AG20443 (cell line): ENCODE results near the gene PTPRN2.

ENCODE experiments used
- DNase-seq: peaks from one replicate; pipeline ENCODE4 v3.0.0; 2012; ENCODE audit warnings: low spot score, mixed read lengths

Gene PTPRN2

DNA sequence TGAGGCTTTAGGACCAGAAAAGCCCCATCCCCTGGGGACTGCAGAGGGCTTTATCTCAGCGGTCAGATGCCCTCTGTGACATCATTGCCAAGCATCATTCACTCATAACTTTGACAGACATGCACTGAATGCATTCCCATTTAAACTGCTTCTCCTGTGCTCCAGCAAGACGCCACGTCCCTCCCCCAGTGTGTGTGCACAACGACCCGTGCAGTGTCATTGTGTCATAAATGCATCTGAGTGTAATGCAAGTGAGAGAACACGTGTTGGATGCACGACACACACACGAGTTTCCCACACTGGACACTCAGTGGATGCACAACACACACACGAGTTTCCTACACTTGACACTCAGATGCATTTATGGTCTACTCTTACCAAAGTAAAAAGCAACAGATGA, 337.9 kb downstream of the PTPRN2 start:
- DNase-seq, result no peak

DNA sequence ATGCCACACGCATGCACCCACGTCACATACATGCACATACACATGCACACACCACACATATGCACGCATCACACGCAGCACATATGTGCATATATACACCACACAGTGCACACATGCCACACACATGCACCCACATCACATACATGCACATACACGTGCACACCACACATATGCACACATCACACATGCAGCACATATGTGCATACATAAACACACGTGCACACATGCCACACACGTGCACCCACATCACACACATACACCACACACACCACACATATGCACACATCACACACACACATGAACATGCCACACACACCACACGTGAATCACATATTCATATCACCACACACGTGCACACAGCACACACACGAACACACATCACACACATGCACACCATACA, 338.8 kb downstream of the PTPRN2 start:
- DNase-seq, result no peak

DNA sequence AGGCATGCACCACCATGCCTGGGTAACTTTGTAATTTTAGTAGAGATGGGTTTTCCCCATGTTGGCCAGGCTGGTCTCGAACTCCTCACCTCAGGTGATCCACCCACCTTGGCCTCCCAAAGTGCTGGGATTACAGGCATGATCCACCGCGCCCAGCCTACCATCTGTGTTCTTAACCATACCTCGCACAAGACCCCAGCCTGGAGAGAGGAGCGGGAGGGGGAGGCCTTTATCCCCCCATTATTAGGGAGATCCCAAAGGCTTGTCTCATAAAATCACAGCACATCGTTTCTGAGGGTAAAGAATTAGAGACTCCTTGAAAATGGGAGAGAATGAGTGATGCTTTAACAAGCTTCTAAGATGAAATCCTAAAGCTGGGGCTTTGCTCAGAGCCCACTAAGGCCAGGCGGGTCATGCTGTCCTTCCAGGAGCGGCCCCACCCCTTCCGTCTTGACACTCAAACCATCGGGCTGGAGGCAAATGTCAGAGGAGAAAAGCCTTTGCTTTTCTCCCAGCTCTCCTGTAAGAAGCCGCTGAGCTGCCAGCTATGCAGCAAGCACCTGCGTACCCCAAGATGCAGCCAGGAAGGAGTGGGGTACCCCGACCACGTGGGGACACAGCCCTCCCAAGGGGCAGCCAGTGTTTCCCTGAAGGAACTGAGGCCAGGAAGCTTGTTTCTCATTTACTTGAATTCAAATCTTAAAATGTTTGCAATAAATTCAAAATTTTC, 339.7 kb downstream of the PTPRN2 start:
- no peak for DNase-seq

DNA sequence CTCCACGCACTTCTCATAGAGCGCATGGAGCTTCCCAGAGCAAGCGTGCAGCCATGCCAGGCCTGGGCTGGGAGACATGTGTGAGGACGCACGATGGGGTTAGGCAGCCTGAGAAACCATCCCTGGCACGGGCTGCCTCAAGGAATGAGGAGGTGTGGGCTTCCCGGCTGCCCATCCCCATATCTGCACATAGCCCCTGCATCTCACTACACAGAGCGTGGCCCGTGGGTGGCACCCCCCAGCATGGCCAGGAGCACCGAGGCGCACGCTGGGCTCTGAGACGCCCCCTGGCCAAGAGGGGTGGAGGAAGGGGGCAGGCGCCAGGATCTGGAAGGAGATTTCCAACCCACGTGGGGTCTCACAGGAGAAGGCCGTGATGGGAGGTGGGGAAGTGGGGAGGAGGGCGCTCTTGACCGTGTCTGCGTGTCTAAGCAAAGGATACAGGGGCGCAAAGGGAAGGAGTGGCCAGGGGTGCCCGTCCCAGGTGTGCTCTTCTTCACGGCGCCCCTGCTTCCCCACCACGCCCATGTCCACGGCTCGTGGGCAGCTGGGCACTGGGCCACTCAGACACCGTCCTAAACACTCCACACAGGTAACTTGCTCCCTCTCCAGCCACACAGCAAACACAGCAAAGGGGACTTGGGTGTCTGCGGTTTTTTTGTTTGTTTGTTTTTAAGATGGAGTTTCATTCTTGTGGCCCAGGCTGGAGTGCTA, 340.5 kb downstream of the PTPRN2 start:
- DNase-seq, result no peak

DNA sequence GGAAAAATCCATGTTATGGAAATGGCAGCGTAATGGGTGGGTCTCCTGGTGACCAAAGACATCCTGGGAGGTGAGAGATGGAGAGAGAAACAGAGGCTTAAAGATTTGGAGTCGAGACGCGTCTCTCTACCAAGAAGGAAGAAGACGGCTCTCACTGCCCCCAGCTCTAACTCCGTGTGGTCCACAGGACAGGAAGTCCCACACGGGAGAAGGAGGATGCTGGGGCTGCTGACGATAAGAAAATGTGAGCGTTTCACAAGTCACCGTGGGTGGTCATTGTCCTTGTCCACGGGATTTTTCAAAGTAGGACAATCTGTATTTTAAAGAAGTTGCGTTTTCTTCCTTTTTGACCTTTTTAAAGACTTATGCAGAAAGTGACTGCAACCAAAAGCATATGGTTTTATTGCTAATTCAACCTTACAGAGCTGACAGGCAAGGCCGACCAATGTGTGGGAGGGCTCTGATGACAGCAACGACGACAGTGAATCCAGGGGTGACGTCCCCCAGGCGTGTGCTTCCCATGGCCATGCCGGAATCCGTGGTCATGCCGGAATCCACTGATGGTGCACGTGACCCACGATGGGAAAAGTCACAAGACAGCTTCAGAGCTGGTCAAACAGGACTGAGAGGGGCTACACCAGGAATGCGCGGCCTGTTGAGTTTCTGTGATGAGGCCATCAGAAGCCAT, 341.2 kb downstream of the PTPRN2 start:
- no peak for DNase-seq

DNA sequence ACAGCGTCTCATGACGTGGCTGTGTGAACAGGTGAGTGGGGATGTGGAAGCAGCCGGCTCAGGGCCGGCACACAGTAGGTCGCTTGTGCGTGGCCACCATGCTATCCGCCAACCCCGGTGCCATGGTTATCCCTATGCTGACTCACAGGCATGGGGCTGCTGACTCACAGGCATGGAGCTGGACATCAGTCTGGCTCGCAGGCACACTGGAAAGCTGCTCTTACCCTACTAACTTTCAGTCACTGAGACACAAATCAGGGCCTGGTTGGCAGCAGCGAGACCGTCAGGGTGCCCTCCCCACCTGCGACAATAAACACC, 341.9 kb downstream of the PTPRN2 start:
- DNase-seq, result no peak

DNA sequence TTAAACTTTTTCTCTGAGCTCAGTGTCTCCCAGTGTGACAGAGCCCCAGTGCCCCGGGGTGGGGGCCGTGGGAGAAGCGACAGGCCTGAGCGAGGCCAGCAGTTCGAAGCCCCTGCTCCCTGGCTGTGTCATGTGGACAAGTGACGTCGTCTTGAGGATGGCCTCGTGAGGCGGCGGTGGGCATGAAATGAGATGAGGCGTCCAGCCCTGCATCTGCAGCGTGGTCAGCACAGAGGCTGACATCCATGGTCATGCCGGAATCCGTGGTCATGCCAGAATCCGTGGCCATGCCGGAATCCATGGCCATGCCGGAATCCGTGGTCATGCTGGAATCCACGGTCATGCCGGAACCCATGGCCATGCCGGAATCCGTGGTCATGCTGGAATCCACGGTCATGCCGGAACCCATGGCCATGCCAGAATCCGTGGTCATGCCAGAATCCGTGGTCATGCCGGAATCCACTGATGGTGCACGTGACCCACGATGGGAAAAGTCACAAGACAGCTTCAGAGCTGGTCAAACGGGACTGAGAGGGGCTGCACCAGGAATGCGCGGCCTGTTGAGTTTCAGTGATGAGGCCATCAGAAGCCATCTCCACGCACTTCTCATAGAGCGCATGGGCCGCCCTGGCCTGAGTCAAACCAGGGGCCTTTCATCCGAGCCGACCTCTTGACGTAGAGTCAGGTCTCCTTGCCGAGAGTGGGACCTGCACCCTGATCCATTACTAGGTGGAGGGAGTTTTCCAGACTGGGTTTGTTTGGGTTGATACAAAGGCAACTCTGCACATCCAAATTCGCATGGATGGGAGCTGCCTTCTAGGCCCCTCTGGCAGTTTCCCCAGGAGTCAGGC, 342.5 kb downstream of the PTPRN2 start:
- no peak for DNase-seq

DNA sequence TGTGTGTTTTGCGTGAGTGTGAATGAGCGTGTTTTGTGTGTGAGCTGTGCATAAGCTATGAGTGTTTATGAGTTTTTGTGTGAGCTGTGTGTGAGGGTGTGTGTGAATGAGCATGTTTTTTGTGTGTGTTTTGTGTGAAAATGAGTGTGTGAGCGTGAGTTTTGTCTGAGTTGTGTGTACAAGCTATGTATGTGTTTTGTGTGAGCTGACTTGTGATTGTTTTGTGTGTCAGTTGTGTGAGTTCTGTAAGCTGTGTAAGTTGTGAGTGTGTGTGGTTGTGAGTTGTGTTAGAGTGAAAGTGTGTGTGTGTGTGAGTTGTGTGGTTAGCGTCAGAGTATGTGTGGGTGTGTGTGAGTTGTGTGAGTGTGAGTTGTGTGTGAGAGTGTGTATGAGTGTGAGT, 343.2 kb downstream of the PTPRN2 start:
- no peak for DNase-seq

DNA sequence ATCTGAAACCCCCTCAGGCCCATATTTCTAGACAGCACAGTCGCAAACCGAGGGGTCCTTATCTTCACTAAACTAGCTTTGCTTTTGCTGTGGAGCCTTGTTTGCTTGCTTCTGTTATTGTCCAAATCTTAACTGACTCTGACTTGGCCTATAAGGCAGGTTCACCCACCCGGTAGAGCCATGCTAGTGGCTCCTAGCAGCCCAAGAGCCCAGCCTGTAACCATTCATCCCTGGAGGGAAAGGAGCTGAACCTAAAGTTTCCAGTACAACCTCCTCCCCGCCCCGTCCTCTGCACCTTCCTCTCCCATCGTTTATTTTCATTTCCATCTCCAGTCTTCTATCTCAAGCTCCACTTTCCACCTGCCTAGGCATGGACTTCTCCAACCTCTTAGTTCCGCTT, 345.7 kb downstream of the PTPRN2 start:
- DNase-seq, result no peak

DNA sequence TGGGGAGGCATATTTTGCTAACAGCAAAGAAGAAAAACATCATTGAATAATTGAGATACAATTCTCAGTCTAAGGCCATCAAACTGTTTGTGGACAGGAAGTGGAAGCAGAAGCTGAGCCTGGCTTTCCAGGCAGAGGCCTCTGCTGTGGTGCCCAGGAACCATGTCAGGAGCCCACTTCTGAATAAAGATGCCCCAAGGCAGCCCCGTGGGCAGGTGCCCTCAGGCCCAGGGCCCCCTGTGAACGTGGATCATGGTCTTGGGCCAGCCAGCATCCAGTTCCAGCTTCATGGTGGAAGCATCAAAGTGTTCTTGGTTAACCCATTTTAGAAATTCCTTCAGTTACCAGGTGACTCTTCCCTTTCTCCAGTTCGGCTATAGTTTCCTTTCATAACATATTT, 346.8 kb downstream of the PTPRN2 start:
- no peak for DNase-seq

DNA sequence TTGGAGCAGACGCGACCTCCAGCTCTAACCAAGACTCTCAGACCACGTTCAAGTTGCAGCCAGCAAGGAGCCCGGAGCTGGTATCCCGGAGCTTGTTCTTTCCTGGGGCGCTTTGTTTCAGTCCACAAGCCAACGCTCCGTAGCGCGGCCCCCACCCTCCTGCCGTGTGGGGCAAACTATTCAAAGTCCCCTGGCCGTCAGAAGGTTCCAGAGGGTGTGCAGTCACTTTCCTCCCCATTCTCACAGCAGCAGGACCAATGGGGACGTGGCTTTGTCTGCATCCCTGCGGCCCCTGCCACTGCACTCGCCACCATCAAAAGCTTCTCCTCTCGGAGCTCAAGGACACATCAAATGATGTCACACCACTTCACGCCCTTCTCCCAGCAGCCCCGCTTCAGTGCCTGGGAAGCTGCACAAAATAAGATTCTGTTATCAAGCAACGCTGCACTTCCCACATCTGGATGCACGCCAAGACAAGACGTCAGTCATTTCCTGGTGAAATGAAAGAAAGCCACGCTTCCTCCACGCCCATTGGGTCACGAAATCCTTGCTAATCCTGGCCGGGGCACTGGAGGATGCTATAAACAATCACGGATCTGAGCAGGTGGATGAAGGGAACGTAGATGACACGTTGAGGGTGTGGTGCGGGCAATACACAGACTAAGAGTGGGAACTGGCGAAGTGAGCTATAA, 348.2 kb downstream of the PTPRN2 start:
- DNase-seq, result no peak

DNA sequence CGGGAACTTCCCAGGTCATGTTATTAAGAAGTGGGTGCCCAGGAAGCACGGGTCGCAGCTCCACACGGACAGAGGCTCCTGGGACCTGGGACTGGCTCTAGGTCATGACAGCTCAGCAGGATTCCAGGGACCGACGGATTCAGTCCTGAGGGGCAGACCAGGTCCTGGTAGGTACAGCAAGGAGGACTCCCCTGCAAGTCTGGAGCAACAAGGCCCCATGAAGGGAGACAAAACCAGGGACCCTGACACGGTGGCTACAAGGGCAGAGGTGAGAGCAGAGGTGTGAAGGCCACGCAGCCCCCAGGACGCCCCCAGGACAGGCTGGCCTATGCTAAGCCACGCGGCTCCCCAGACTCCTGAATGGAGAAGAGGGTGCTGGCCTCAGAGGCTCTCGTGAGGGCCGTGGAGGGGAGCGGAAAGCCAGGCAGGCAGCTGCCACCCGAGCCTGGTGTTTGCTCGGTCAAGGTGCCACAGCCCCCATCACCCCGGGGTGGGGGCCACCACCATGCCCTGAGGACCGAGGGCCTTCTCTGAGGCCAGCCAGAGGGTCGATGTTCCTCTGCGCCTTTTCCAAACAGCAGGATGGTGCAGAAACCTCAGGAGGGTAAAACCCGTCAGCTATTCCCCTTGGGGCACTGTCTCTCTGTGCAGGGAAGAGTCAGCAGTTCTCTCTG, 348.9 kb downstream of the PTPRN2 start:
- peak; percentile 8 for DNase-seq

DNA sequence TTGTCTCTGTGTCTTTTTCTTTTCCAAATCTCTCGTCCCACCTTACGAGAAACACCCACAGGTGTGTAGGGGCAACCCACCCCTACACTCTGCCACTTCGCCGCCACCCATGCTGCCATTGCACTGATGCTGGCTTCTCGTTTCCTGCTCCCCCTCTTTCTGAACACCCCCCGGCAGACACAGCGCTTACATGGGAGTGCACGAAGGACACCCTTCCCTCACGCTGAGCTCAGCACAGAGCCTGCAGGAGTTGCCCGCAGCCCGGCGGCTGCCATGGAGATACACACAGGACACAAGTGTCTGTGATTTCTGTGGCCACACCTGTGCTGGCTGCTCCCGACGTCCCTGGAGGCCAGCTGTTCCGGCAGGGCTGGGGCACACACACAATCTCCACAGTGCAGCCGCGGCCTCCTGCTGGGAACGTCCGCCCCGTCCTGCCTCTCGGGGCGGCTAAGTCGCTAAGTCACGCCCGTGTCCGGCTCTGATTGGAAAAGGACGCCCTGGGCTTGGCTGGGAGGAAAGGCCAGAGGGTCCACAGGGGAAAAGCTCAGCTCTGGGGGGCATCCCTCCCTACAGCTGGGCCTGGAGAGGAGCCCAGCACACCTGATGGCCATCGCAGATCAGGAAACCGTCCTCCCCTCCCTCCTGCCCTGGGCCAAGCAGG, 349.8 kb downstream of the PTPRN2 start:
- DNase-seq, result peak; percentile 4

DNA sequence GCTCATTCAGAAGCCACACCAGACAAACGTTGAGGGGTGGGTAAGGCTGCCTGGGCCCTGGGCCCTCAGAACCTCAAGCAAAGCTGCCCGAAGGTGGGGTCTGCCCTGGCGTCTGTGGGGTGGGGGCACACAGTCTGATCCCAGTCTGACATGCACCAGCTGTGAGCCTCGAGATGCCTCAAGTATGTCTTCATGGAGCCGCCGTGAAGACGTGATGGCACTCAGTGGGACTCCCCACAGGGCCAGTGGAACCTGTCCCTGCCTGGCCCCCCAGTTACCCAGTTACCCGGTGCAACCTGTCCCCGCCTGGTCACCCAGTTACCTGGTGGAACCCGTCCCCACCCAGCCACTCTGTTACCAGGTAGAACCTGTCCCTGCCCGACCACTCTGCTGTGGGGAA, 351.2 kb downstream of the PTPRN2 start:
- no peak for DNase-seq

DNA sequence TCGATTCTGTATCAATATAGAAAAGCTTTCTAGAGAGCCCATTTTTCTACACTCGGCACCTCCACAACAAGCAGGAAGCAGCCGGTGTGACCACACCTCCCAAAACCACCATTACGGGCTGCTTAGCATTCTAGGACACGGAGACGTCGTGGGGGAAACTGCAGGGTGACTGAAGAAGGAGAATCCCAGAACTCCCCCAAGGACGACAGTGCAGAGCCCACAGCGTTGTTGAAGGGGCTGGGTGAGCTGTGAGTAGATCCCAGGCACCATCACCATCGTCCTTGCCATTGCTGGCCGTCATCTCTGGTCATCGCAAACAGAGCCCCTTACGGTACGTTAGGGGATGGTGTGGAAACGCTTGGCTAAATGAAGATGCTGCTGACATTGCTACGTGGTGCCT, 351.8 kb downstream of the PTPRN2 start:
- DNase-seq, result no peak

DNA sequence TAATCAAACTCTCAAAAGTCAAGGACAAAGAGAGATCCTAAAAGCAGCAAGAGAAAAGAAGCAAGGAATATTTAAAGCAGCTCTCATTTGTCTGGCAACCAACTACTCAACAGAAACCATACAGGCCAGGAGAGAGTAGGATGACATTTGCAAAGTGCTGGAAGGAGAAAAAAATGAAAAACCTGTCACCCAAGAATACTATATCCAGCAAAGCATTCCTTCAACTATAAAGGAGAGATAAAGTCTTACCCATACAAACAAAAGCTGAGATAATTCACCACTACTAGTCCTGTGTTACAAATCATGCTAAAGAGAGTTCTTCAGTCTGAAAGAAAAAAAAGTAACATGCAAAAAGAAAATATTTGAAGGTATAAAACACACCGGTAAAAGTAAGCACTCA, 357.7 kb downstream of the PTPRN2 start:
- DNase-seq, result no peak

DNA sequence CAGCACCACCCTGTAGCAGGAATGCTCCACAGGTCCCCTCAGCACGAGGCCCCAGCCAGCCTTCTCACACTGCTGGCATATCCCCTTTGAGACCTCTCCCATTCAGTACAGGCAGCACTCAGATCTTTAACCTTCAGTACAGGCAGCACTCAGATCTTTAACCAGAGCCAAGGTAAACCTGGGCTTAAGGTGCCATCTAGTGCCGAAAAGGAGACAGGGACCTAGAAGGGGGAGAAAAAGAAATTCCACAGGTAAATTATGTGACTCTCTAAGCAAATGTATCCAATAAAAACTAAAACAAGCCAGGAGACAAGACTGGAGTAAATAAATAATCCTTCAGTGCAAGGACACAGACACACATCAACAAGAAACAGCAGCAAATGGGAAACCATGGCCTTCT, 358.6 kb downstream of the PTPRN2 start:
- DNase-seq, result no peak

DNA sequence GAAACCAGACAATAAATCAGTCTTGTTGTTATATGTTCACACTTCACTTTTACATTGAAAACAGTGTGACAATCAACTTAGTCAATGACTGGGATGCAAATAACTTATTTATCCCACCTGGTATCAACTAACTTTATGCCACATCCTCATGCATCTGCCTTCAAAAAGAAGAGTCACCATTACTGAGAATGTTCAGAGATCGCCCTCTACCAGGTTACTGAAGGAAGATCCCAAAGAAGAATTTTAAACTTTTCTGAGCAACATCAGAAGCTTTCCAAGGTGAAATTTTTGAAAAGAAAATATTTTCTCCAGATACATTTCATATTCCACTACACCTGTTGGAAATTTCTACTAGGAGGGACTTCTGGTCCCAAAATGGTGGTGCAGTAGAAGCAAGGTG, 359.5 kb downstream of the PTPRN2 start:
- no peak for DNase-seq

DNA sequence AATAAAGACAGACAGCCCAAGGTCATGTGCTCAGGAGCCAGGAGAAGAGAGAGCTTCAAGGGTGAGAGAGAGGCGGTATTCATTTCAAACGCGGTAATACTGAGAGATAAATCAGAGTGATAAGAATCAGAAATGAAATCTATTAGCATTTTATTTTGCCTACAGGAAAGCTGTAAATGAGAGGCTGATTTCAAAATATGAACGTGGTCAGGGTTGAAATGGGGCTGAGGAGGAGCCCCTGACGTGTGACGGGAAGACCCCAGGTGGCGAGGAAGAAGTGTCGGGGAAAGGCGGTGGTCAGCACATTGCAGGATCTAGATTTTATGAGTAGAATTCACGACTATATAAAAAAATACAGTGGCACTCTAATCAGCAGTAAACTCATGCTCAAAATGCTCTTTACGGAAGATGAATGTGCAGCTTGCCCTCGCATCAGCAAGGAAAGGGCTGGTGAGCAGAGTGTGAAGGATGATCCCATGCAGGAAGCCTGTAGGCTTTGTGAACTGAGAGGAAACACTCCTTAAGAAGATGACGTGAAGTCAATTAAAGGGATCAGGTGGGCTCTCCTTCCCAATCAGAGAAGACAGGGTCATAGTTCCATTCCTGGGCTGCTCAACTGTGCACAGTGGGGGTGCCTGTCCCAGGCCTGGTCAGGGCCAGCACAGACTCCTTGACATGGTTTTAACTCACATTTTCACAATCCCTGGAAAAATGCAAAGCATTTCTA, 360.2 kb downstream of the PTPRN2 start:
- DNase-seq, result no peak

DNA sequence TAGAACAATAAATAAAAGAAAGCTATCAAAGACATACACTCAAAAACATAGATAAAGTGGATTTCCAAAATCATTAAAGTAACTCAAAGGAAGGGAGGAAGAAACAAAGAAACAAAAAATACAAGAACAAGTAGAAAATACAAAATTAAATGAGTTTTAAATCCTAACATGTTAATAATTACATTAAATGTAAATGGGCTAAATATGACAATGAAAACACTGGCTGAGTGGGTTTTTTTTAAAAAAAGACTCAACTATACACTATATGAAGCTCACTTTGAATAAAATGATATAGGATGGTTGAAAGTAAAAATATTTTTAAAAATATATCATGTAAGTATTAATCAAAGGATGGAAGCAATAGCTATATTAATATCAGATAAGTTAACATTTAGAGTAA, 371.4 kb downstream of the PTPRN2 start:
- no peak for DNase-seq
